Activated naive CD8-positive, alpha-beta T cell (primary cell): Measurements from ENCODE around the gene ZDHHC20.
"Not testable (repeated sequence)": the region's sequence is repeated elsewhere in the genome, so short reads cannot be mapped to it uniquely, and the experiment has no call there.

Source experiments
- H3K27ac Mint-ChIP-seq: one replicate; pipeline ENCODE4 v1.8.0; 2021; ENCODE audit warnings: mixed read lengths
- H3K27me3 Mint-ChIP-seq: one replicate; pipeline ENCODE4 v1.8.0; 2021; ENCODE audit warnings: mixed read lengths
- H3K36me3 Mint-ChIP-seq: one replicate; pipeline ENCODE4 v1.8.0; 2021; ENCODE audit warnings: mixed read lengths
- H3K4me1 Mint-ChIP-seq: one replicate; pipeline ENCODE4 v1.8.0; 2021; ENCODE audit warnings: low read depth, mixed read lengths
- H3K4me3 Mint-ChIP-seq: one replicate; pipeline ENCODE4 v1.8.0; 2021; ENCODE audit warnings: mild to moderate bottlenecking, mixed read lengths
- H3K9me3 Mint-ChIP-seq: one replicate; pipeline ENCODE4 v1.8.0; 2021; ENCODE audit warnings: low read depth, mixed read lengths

The ZDHHC20 gene

GRCh38 chr13:21458451-21458812 lies 671 bp downstream of the ZDHHC20 start:
- Mint-ChIP-seq H3K36me3 (peaks cover 7% of the 10 kb centered on the region), H3K27ac (peak overlapping the region; percentile 81), H3K27me3 (no peaks in the 10 kb centered on the region), H3K4me1 (peaks cover 47% of the 10 kb centered on the region), H3K4me3 (peak overlapping the region; percentile 95), H3K9me3 (no peaks in the 10 kb centered on the region)

GRCh38 chr13:21453387-21454081 lies 5.6 kb downstream of the ZDHHC20 start:
- Mint-ChIP-seq H3K36me3 (peaks cover 10% of the 10 kb centered on the region), H3K9me3 (peaks cover 4% of the 10 kb centered on the region), H3K27ac (peak overlapping the region; percentile 35), H3K4me3 (no peak overlapping the region), H3K4me1 (peaks cover 70% of the 10 kb centered on the region), H3K27me3 (no peaks in the 10 kb centered on the region)

DNA sequence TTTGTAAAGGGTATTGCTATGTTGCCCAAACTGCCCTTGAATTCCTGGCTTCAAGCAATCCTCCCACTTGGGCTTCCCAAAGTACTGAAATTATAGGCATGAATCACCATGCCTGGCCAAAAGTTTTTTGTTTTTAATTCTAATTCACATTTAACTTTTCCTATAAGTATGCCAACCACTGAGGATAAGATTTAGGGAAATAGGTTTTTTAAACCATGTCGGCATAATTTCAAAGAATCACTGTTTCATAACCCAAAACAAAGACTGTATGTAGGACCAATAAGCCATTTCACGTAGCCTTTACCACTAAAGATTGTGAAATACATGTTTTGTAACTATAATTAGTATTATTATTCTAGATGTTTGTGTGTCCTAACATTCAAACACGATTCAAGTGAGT lies 8.2 kb downstream of the ZDHHC20 start:
- Mint-ChIP-seq H3K36me3 (peaks cover 16% of the 10 kb centered on the region), H3K27me3 (no peaks in the 10 kb centered on the region), H3K4me3 (no peak overlapping the region), H3K27ac (no peak overlapping the region), H3K4me1 (peaks cover 57% of the 10 kb centered on the region), H3K9me3 (peaks cover 4% of the 10 kb centered on the region)

DNA sequence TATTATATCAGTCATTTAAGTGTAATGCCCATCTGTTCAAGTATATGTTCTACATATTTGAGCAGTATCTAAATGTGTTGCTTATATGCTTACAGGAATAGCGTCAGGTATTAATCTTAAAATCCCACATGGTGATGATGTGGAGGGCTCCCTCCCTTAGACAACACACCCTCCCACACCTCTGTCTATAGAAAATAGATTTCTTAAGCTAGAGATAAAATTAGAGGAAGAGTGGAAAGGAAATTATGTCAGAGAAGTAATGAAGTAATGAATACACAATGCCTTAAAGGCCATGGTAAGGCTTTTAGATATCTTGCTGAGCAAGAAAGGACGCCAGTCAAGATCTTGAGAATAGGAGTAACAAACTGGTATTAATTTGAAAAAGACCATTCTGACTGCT lies 12.4 kb downstream of the ZDHHC20 start:
- Mint-ChIP-seq H3K4me3 (no peak overlapping the region), H3K27ac (no peak overlapping the region), H3K9me3 (peaks cover 3% of the 10 kb centered on the region), H3K36me3 (peaks cover 5% of the 10 kb centered on the region), H3K4me1 (peaks cover 56% of the 10 kb centered on the region), H3K27me3 (no peaks in the 10 kb centered on the region)

DNA sequence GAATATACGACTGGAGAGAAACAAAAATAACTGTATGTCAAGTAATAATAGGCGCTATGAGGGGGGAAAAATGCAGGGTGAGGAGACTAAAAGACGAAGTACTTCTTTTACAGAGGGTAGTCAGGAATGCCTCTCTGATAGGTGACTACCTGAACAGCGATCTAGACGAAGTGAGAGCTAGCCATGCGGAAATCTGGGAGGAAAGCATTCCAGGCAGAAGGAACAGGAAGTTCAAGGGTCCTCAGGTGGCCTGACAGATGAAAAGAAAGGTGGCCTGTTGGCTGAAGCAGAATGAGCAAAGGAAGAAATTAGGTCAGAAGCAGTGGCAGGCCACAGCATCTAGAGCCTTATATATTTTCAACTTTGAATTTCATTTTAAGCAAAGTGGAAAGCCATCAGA lies 13.3 kb downstream of the ZDHHC20 start:
- no peaks in the 10 kb centered on the region for H3K27me3 Mint-ChIP-seq
- peaks cover 5% of the 10 kb centered on the region for H3K36me3 Mint-ChIP-seq
- peaks cover 59% of the 10 kb centered on the region for H3K4me1 Mint-ChIP-seq
- H3K9me3 Mint-ChIP-seq, result peaks cover 3% of the 10 kb centered on the region
- no peak overlapping the region for H3K4me3 Mint-ChIP-seq
- H3K27ac Mint-ChIP-seq, result no peak overlapping the region

- Mint-ChIP-seq H3K9me3 (peaks cover 10% of the 10 kb centered on the region), H3K27me3 (no peaks in the 10 kb centered on the region), H3K36me3 (peaks cover 9% of the 10 kb centered on the region), H3K27ac (no peak overlapping the region), H3K4me3 (no peak overlapping the region), H3K4me1 (peaks cover 58% of the 10 kb centered on the region)
These were observed 15.9 kb downstream of the ZDHHC20 start for GRCh38 chr13:21443171-21443570.

DNA sequence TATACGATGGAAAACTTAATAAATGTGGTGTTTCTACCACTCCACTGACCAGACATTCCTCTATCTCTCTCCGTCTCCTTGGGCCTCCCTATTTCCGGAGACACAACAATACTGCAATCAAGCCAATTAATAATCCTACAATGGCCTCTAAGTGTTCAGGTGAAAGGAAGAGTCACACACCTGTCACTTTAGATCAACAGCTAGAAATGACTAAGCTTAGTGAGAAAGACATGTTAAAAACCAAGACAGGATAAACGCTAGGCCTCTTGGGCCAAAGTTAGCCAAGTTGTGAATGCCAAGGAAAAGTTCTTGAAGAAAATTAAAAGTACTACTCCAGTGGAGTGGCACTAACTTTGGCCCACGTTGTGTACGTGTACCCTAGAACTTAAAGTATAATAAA lies 22.5 kb downstream of the ZDHHC20 start:
- Mint-ChIP-seq H3K36me3 (peaks cover 24% of the 10 kb centered on the region), H3K9me3 (peaks cover 8% of the 10 kb centered on the region), H3K27ac (peak overlapping the region; percentile 2), H3K27me3 (no peaks in the 10 kb centered on the region), H3K4me1 (peaks cover 50% of the 10 kb centered on the region), H3K4me3 (no peak overlapping the region)

DNA sequence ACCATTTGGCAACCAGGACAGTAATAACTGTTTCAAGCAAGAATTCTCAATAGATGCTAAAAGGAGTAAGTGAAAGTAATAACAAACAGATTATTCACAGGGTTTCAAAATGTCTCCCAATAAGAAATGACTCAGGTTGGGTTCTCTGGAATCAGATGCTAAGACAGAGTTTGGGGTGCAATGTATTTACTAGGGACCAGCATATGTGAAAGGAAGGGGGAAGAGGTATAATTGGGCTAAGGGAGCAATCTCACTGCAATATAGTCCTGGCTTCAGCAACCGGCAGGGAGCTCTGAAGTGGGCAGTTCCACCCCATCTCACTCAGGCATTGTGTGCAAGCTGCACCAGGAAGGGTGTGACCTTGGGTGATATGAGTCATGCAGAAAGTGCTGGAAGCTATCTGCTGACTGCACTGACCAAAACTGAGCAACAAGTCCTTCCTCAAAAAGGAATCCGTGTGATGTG lies 23.4 kb downstream of the ZDHHC20 start:
- Mint-ChIP-seq H3K9me3 (peaks cover 11% of the 10 kb centered on the region), H3K4me1 (peaks cover 45% of the 10 kb centered on the region), H3K27ac (peak overlapping the region; percentile 30), H3K4me3 (no peak overlapping the region), H3K36me3 (peaks cover 27% of the 10 kb centered on the region), H3K27me3 (no peaks in the 10 kb centered on the region)

DNA sequence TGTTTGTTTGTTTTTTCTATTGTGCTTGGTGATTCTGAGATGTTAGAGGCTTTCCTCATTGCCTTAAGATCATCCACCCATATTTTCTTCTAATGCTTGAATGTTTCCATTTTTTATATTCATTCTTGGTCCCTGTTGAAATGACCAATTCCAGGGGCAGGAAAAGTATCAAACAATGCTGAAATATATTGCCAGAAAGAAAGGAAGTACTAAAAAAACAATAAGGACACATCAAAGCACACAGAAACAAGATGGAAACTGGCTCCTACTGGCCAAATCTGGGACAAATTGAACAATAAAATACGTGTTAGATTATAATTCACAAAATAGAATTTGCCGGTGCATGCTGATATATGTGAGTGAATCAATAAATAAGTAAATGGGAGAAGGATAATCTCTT lies 23.9 kb downstream of the ZDHHC20 start:
- peaks cover 15% of the 10 kb centered on the region for H3K9me3 Mint-ChIP-seq
- H3K36me3 Mint-ChIP-seq, result peaks cover 30% of the 10 kb centered on the region
- no peaks in the 10 kb centered on the region for H3K27me3 Mint-ChIP-seq
- no peak overlapping the region for H3K4me3 Mint-ChIP-seq
- peak overlapping the region; percentile 46 for H3K27ac Mint-ChIP-seq
- H3K4me1 Mint-ChIP-seq, result peaks cover 43% of the 10 kb centered on the region

GRCh38 chr13:21434588-21434987 lies 24.5 kb downstream of the ZDHHC20 start:
- Mint-ChIP-seq H3K4me3 (no peak overlapping the region), H3K27ac (peak overlapping the region; percentile 46), H3K9me3 (peaks cover 21% of the 10 kb centered on the region), H3K4me1 (peaks cover 44% of the 10 kb centered on the region), H3K36me3 (peaks cover 37% of the 10 kb centered on the region), H3K27me3 (no peaks in the 10 kb centered on the region)

DNA sequence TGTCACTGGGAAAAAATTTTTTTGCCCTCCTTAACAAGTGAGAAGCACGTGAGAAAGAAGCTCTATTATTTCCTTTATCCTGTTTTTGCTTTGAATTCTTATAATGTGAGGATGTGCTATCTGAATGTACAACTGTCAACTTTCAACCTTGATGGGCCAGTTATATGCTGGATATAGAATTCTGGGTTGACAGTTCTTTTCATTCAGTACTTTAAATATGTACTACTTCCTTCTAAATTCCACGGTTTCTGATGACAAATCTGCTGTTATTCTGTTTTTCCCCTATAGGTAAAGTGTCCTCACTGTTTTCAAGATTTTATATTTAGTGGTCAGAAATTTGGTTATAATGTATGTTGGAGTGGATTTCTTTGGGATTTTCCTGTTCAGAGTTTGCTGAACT lies 29.9 kb downstream of the ZDHHC20 start:
- Mint-ChIP-seq H3K9me3 (peaks cover 19% of the 10 kb centered on the region), H3K36me3 (peaks cover 21% of the 10 kb centered on the region), H3K4me3 (no peak overlapping the region), H3K27ac (no peak overlapping the region), H3K4me1 (peaks cover 24% of the 10 kb centered on the region), H3K27me3 (no peaks in the 10 kb centered on the region)

- Mint-ChIP-seq H3K4me3 (no peak overlapping the region), H3K9me3 (peaks cover 19% of the 10 kb centered on the region), H3K27ac (peak overlapping the region; percentile 64), H3K4me1 (peaks cover 25% of the 10 kb centered on the region), H3K27me3 (no peaks in the 10 kb centered on the region), H3K36me3 (peaks cover 19% of the 10 kb centered on the region)
These were observed 31.4 kb downstream of the ZDHHC20 start for GRCh38 chr13:21427741-21428140.

- peaks cover 28% of the 10 kb centered on the region for H3K4me1 Mint-ChIP-seq
- peak overlapping the region; percentile 2 for H3K27ac Mint-ChIP-seq
- peaks cover 19% of the 10 kb centered on the region for H3K9me3 Mint-ChIP-seq
- H3K4me3 Mint-ChIP-seq, result no peak overlapping the region
- no peaks in the 10 kb centered on the region for H3K27me3 Mint-ChIP-seq
- peaks cover 19% of the 10 kb centered on the region for H3K36me3 Mint-ChIP-seq
These were observed 32.9 kb downstream of the ZDHHC20 start for GRCh38 chr13:21426238-21426637.

DNA sequence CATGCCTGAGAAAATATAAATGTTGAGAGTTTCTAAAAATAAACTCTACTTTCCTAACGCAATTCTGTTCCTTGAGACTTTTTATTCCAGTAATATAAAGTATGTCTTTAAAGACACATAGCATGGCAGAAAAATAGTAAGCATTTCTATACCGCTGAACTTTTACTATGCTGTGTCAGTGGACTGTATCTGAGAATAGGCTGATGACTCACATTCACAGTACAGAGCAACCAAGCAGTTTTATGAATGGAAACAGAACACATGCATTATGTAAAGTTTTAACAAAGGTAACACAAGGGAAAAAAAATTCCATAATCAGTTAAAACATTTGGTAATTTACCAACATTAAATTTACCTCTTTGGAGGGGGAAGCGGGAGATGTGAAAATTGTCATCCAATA lies 38.4 kb downstream of the ZDHHC20 start:
- Mint-ChIP-seq H3K36me3 (peaks cover 2% of the 10 kb centered on the region), H3K9me3 (no peaks in the 10 kb centered on the region), H3K27me3 (no peaks in the 10 kb centered on the region), H3K27ac (no peak overlapping the region), H3K4me3 (no peak overlapping the region), H3K4me1 (peaks cover 15% of the 10 kb centered on the region)

DNA sequence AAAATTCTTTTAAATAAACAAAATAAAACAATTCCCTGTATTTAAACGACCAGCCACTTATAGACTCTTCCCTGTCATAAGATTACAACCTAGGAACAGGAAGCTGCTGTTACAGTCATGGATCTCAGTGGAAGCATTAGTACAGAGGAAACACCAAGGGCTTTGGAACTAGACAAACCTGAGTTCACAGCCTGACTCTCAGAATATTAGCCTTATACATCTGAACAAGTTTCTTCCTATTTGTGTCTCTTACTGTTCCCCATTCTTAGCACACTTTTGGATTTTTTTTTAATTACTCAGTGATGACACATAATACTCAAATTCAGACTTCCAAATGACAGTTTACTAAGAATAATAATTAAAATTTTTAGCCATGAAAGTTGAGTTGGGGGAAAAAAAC lies 46.1 kb downstream of the ZDHHC20 start:
- Mint-ChIP-seq H3K9me3 (peaks cover 5% of the 10 kb centered on the region), H3K27ac (no peak overlapping the region), H3K36me3 (peaks cover 29% of the 10 kb centered on the region), H3K4me3 (no peak overlapping the region), H3K27me3 (no peaks in the 10 kb centered on the region), H3K4me1 (peaks cover 8% of the 10 kb centered on the region)

DNA sequence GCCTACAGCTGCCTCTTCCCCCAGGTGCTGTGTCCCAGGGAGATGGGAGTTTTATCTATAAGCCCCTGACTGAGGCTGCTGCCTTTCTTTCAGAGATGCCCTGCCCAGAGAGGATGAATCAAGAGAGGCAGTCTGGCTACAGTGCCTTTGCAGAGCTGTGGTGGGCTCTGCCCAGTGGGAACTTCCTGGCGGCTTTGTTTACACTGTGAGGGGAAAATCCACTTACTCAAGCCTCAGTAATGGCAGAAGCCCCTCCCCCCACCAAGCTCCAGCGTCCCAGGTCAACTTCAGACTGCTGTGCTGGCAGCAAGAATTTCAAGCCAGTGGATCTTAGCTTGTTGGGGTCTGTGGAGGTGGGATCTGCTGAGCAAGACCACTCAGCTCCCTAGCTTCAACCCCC lies 48.6 kb downstream of the ZDHHC20 start:
- H3K27me3 Mint-ChIP-seq, H3K9me3 Mint-ChIP-seq, H3K4me1 Mint-ChIP-seq, H3K27ac Mint-ChIP-seq, H3K4me3 Mint-ChIP-seq: not testable (repeated sequence)
- H3K36me3 Mint-ChIP-seq, result peaks cover 43% of the 10 kb centered on the region
